KMS-11 (cell line): ENCODE data around the gene SLC25A42.

Source experiments
- H2AFZ ChIP-seq: fragments of 200-600 bp; sonication (generic); 2 replicates; pipeline ENCODE4 v1.6.1; 2016; ENCODE audit warnings: antibody characterized with exemption, mixed run types, low read depth
- H3K27ac ChIP-seq: fragments of 200-600 bp; sonication (generic); 2 replicates; pipeline ENCODE4 v1.6.1; 2016; ENCODE audit warnings: mild to moderate bottlenecking, mixed run types
- H3K27me3 ChIP-seq: fragments of 200-600 bp; sonication (generic); 2 replicates; pipeline ENCODE4 v1.6.1; 2017; ENCODE audit warnings: mild to moderate bottlenecking, low read depth, mixed run types, moderate library complexity; ENCODE audit not compliant: insufficient read depth
- H3K36me3 ChIP-seq: fragments of 200-600 bp; sonication (generic); 2 replicates; pipeline ENCODE4 v1.6.1; 2017; ENCODE audit warnings: mild to moderate bottlenecking, mixed run types; ENCODE audit not compliant: insufficient read depth
- H3K4me1 ChIP-seq: fragments of 200-600 bp; sonication (generic); 2 replicates; pipeline ENCODE4 v1.6.1; 2016; ENCODE audit warnings: mild to moderate bottlenecking, low read depth, mixed run types; ENCODE audit not compliant: poor library complexity, severe bottlenecking
- H3K4me2 ChIP-seq: fragments of 200-600 bp; sonication (generic); 2 replicates; pipeline ENCODE4 v1.7.0; 2016; ENCODE audit warnings: mild to moderate bottlenecking, mixed run types
- H3K4me3 ChIP-seq: fragments of 200-600 bp; sonication (generic); IDR thresholded peaks from 2 replicates; pipeline ENCODE4 v1.6.1; 2017; ENCODE audit warnings: low read depth, low read length, mixed read lengths; ENCODE audit not compliant: insufficient read depth
- H3K79me2 ChIP-seq: fragments of 200-600 bp; sonication (generic); 2 replicates; pipeline ENCODE4 v1.6.1; 2016; ENCODE audit warnings: low read depth, mixed run types; ENCODE audit not compliant: insufficient read depth
- H3K9ac ChIP-seq: fragments of 200-600 bp; sonication (generic); 2 replicates; pipeline ENCODE4 v1.6.1; 2016; ENCODE audit warnings: mild to moderate bottlenecking, mixed run types
- H4K20me1 ChIP-seq: fragments of 200-600 bp; sonication (generic); 2 replicates; pipeline ENCODE4 v1.6.1; 2016; ENCODE audit warnings: mild to moderate bottlenecking, mixed run types; ENCODE audit not compliant: insufficient read depth
- CTCF ChIP-seq: fragments of 200-600 bp; sonication (generic); conservative IDR thresholded peaks from 2 replicates; pipeline ENCODE4 v1.6.1; 2017; ENCODE audit warnings: low read depth, mild to moderate bottlenecking, antibody characterized with exemption, low read length, moderate library complexity, mixed read lengths

The SLC25A42 gene

GRCh38 chr19:19120308-19121231 is 56.8 kb downstream of the SLC25A42 start:
- H3K4me1 ChIP-seq: no peaks in the 10 kb centered on the region
- no peak for TF ChIP-seq CTCF
- no peak overlapping the region for H2AFZ ChIP-seq
- no peaks in the 10 kb centered on the region for H4K20me1 ChIP-seq
- H3K27ac ChIP-seq: no peak overlapping the region
- no peaks in the 10 kb centered on the region for H3K79me2 ChIP-seq
- no peak overlapping the region for H3K4me2 ChIP-seq
- H3K36me3 ChIP-seq: no peaks in the 10 kb centered on the region
- H3K9ac ChIP-seq: no peak overlapping the region
- no peaks in the 10 kb centered on the region for H3K27me3 ChIP-seq
- H3K4me3 ChIP-seq: no peak overlapping the region

DNA sequence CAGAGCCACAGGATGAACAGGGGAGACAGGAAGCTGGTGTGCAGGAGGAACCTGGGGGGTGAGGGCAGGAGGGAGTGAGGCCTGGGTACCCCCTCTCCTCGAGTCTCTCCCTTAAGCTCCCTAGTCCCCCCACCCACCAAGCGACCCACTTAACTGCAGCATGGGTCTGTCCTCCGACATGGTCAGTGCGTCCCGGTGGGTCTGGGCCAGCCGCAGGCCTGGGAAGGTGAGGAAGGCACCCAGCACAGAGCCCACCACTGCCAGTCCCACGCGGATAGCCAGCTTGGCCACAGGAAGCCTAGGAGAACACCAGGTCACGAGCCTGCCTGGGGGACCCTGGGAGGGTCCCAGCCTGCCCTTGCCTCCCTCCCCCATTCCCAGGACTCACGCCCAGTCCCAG is 57.6 kb downstream of the SLC25A42 start:
- Histone ChIP-seq H3K36me3 (no peaks in the 10 kb centered on the region), H3K9ac (no peak overlapping the region), H3K79me2 (no peaks in the 10 kb centered on the region), H3K4me3 (no peak overlapping the region), H3K4me2 (no peak overlapping the region), H2AFZ (no peak overlapping the region), H4K20me1 (no peaks in the 10 kb centered on the region), H3K27me3 (no peaks in the 10 kb centered on the region), H3K27ac (no peak overlapping the region), H3K4me1 (no peaks in the 10 kb centered on the region)
- TF ChIP-seq CTCF: no peak

DNA sequence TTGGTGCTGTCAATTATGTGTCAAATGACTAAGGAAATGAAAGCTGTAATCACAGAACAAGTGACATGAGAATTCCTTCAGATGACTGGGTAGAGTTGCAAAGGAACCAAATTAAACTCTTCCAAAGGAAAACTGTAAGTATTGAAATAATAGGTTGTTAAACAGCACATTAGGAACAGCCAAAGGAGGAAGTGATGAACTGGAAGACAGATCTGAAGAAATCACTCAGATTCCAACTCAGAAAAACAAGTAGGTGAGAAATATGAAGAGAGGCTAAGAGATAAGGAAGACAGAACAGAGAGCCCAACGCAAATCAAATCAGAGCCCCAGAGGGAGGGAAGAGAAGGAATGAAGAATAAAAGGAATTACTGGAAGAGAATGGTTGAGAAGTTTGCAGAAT is 59.1 kb downstream of the SLC25A42 start:
- H3K4me3 ChIP-seq: no peak overlapping the region
- H3K4me1 ChIP-seq: no peaks in the 10 kb centered on the region
- no peak overlapping the region for H3K9ac ChIP-seq
- no peaks in the 10 kb centered on the region for H3K27me3 ChIP-seq
- no peaks in the 10 kb centered on the region for H3K79me2 ChIP-seq
- no peak overlapping the region for H3K4me2 ChIP-seq
- no peak overlapping the region for H3K27ac ChIP-seq
- no peaks in the 10 kb centered on the region for H4K20me1 ChIP-seq
- H2AFZ ChIP-seq: no peak overlapping the region
- H3K36me3 ChIP-seq: no peaks in the 10 kb centered on the region
- no peak for TF ChIP-seq CTCF

GRCh38 chr19:19123386-19123785 is 59.6 kb downstream of the SLC25A42 start:
- Histone ChIP-seq H3K27ac (no peak overlapping the region), H3K79me2 (no peaks in the 10 kb centered on the region), H3K9ac (no peak overlapping the region), H3K4me1 (no peaks in the 10 kb centered on the region), H4K20me1 (no peaks in the 10 kb centered on the region), H3K27me3 (no peaks in the 10 kb centered on the region), H3K36me3 (no peaks in the 10 kb centered on the region), H2AFZ (no peak overlapping the region), H3K4me3 (no peak overlapping the region), H3K4me2 (no peak overlapping the region)
- no peak for TF ChIP-seq CTCF
